PFSK-1 (cell line): Measurements from ENCODE around the gene HIPK2.

ENCODE experiments used
- FOXP2 ChIP-seq: optimal IDR thresholded peaks from 2 replicates; pipeline ENCODE3; 2011; ENCODE audit warnings: borderline replicate concordance, control low read depth, inconsistent platforms; ENCODE audit not compliant: insufficient read depth; ENCODE audit errors: extremely low read length, extremely low read depth
- POLR2AphosphoS5 ChIP-seq: IDR thresholded peaks from 2 replicates; pipeline ENCODE4 v1.6.1; 2012; ENCODE audit warnings: low read depth, mild to moderate bottlenecking, control low read depth, low read length, moderate library complexity
- SIN3A ChIP-seq: IDR thresholded peaks from 2 replicates; pipeline ENCODE4 v1.6.1; 2012; ENCODE audit warnings: mild to moderate bottlenecking, low read length, moderate library complexity, borderline replicate concordance; ENCODE audit not compliant: insufficient read depth
- TAF1 ChIP-seq: IDR thresholded peaks from 2 replicates; pipeline ENCODE4 v1.6.1; 2012; ENCODE audit warnings: low read length, control low read depth, borderline replicate concordance; ENCODE audit not compliant: insufficient read depth
- TF ChIP-seq, protein P1 (sequence below), 2 experiments: IDR thresholded peaks; 2 replicates each; pipeline versions ENCODE4 v1.6.1 to v1.8.0; 2011 to 2012; ENCODE audit warnings: low read depth in 2 of 2, low read length in 2 of 2, control low read depth in 1 of 2, inconsistent platforms in 1 of 2, mild to moderate bottlenecking in 1 of 2, moderate library complexity in 1 of 2; ENCODE audit not compliant: insufficient read depth in 1 of 2

HIPK2 gene

DNA sequence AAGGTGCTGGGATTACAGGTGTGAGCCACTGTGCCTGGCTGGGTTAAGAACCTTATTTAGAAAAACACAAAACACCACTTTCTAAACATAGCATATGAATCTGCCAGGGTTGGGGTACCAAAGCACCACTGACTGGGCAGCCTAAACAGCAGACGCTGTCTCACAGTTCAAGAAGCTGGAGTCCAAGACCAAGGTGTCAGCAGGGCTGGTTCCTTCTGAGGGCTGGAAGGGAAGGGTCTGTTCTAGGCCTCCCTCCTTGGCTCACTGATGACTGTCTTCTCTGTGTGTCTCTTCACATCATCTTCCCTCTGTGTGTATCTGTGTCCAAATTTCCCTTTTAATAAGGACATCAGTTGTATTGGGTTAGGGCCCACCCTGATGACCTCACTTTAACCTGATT lies 49.6 kb downstream of the HIPK2 start:
- TF ChIP-seq POLR2AphosphoS5 (no peak), FOXP2 (no peak), SIN3A (no peak), TAF1 (no peak)
- TF ChIP-seq, protein P1, sequence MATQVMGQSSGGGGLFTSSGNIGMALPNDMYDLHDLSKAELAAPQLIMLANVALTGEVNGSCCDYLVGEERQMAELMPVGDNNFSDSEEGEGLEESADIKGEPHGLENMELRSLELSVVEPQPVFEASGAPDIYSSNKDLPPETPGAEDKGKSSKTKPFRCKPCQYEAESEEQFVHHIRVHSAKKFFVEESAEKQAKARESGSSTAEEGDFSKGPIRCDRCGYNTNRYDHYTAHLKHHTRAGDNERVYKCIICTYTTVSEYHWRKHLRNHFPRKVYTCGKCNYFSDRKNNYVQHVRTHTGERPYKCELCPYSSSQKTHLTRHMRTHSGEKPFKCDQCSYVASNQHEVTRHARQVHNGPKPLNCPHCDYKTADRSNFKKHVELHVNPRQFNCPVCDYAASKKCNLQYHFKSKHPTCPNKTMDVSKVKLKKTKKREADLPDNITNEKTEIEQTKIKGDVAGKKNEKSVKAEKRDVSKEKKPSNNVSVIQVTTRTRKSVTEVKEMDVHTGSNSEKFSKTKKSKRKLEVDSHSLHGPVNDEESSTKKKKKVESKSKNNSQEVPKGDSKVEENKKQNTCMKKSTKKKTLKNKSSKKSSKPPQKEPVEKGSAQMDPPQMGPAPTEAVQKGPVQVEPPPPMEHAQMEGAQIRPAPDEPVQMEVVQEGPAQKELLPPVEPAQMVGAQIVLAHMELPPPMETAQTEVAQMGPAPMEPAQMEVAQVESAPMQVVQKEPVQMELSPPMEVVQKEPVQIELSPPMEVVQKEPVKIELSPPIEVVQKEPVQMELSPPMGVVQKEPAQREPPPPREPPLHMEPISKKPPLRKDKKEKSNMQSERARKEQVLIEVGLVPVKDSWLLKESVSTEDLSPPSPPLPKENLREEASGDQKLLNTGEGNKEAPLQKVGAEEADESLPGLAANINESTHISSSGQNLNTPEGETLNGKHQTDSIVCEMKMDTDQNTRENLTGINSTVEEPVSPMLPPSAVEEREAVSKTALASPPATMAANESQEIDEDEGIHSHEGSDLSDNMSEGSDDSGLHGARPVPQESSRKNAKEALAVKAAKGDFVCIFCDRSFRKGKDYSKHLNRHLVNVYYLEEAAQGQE (IDR thresholded peaks at IDR 0.05; ENCODE audit: insufficient read depth in 1 of 2, low read depth in 2 of 2, low read length in 2 of 2): no peak

DNA sequence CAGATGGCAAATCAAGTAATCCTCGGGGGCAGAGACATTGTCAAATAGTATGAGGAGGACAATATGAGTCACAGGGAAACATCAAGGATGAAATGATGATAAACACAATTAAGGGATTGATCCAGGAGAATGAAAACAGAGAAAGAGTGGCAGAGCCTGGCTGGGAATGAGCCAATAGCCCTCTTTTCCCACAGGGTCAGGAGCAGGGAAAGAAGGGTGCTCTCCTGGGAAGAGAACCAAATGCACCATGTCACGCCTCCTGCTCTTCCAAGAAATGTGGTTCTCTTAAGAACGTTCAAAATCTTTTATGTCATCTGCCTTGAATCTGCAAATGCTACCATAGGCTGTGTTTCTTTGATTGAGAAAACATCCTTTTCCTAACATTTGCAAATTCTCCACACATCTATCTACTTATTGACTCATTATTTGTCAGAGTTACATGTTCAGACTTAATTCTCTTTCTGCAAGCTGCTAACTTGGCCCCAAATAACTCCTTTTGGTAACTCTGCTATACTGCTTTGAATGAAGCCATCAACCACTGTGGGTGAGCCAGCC lies 50.6 kb downstream of the HIPK2 start:
- TF ChIP-seq TAF1: no peak
- TF ChIP-seq, protein P1 (IDR thresholded peaks at IDR 0.05; ENCODE audit: insufficient read depth in 1 of 2, low read depth in 2 of 2, low read length in 2 of 2): no peak
- TF ChIP-seq FOXP2: no peak
- TF ChIP-seq POLR2AphosphoS5: no peak
- TF ChIP-seq SIN3A: no peak

DNA sequence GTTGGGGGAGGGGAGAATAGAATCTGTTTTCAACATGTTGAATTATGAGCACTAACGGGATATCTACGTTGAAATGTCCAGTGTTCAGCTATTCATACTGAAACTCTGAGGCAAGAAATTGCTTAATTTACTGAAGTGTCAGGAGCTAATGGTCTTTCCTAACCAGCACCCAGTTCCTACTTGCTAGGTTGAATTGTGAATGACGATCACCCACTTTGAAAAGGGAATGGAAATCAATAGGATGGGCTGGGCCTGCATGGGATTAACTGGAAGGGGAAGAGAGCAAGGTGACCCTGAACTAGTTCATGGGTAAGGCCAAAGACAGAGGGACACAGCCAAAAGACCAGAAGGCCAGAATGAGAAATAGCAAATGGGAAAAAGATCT lies 51.3 kb downstream of the HIPK2 start:
- TF ChIP-seq, protein P1 (IDR thresholded peaks at IDR 0.05; ENCODE audit: insufficient read depth in 1 of 2, low read depth in 2 of 2, low read length in 2 of 2): no peak
- TF ChIP-seq TAF1: no peak
- no peak for TF ChIP-seq SIN3A
- no peak for TF ChIP-seq FOXP2
- no peak for TF ChIP-seq POLR2AphosphoS5

DNA sequence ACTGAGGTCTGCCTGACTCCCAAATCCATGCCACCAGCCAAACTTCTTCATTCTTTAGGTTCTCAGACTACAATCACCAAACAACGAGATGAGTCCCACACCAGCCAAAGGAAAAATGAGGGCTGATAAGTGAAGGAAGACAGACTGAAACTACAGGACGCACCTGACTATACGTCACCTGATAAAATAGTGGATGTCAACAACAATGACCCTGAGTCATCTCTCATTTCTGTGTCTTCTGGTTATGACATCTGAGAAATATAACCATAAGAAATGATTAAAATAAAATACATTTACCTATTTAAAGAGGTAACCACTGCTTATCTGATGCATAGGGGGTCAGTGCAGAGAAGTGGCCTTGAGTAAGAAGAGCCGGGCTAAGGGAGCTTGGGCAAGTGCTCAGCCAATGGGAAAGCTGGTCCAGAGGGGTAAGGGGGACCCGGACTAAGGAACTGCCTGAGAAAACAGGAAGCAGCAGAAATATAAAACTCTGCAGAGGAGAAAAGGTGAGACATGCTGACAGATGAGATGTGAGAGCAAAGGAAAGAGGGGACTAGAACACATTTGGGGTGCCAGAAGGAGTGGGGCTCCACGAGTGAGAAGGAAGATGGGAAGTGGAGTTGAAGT lies 51.8 kb downstream of the HIPK2 start:
- TF ChIP-seq POLR2AphosphoS5 (no peak), TAF1 (no peak), SIN3A (no peak), FOXP2 (no peak)
- TF ChIP-seq, protein P1 (IDR thresholded peaks at IDR 0.05; ENCODE audit: insufficient read depth in 1 of 2, low read depth in 2 of 2, low read length in 2 of 2): no peak
